ENCODE measurements around the gene CMBL. TPM values are rescaled to one million over a fixed set of nuclear protein-coding genes. Genes with fewer than 3 reads are reported as not detected.
A peak's percentile ranks its signal among the peaks of the same experiment; 100 is the strongest.
"Not testable (repeated sequence)": the region's sequence is repeated elsewhere in the genome, so short reads cannot be mapped to it uniquely, and the experiment has no call there.

The CMBL gene
- total RNA-seq, result 48.6 TPM
- long read RNA-seq, transcript CMBL-201 (6 exons, 2,335 nt), result major isoform, 43 of 64 reads
- long read RNA-seq, partial matches to known transcripts, result 4 of 64 reads
- long read RNA-seq, other reads (novel, unspliced or antisense), result 16 of 64 reads

GRCh38 chr5:10307206-10308148 is at the start of gene CMBL:
Gene CMBL, minus strand, starts transcription at chr5:10307902. Its CDS starts 17,140 bp downstream, at chr5:10290762.
- intact Hi-C loops (cut with micrococcal nuclease), result no loop called here
- DNase-seq (peak; percentile 77), ATAC-seq (peak; percentile 88)

- no peak for ATAC-seq
- intact Hi-C loops (cut with micrococcal nuclease), result no loop called here
- DNase-seq, result no peak
Measured at GRCh38 chr5:10355071-10355889, 47.6 kb upstream of the CMBL start.

- peak; percentile 4 for ATAC-seq
- DNase-seq, result peak; percentile 50
- intact Hi-C loops (cut with micrococcal nuclease), result no loop called here
Measured at GRCh38 chr5:10354048-10354872, 46.6 kb upstream of the CMBL start.

- DNase-seq (peak; percentile 98), ATAC-seq (peak; percentile 97)
- intact Hi-C loops (cut with micrococcal nuclease), result no loop called here
Measured at GRCh38 chr5:10353241-10354047, 45.7 kb upstream of the CMBL start, which contains the start of gene MARCHF6. Gene MARCHF6, plus strand, starts transcription at chr5:10353695. Its CDS starts 204 bp downstream, at chr5:10353899.

- ATAC-seq, result peak; percentile 28
- intact Hi-C loops (cut with micrococcal nuclease), result no loop called here
- no peak for DNase-seq
Measured at GRCh38 chr5:10352430-10353240, 44.9 kb upstream of the CMBL start.

- DNase-seq, result no peak
- intact Hi-C loops (cut with micrococcal nuclease), result no loop called here
- ATAC-seq, result no peak
Measured at GRCh38 chr5:10351919-10352318, 44.2 kb upstream of the CMBL start.

- ATAC-seq, result peak; percentile 63
- intact Hi-C loops (cut with micrococcal nuclease), result no loop called here
- no peak for DNase-seq
Measured at GRCh38 chr5:10351199-10351905, 43.6 kb upstream of the CMBL start.

GRCh38 chr5:10348258-10348657 is 40.6 kb upstream of the CMBL start:
- no peak for DNase-seq
- intact Hi-C loops (cut with micrococcal nuclease), result no loop called here
- no peak for ATAC-seq

GRCh38 chr5:10344461-10345106 is 36.9 kb upstream of the CMBL start:
- ATAC-seq; DNase-seq; intact Hi-C loops (cut with micrococcal nuclease): not testable (repeated sequence)

GRCh38 chr5:10343486-10343885 is 35.8 kb upstream of the CMBL start:
- no peak for ATAC-seq
- intact Hi-C loops (cut with micrococcal nuclease), result no loop called here

GRCh38 chr5:10339958-10340357 is 32.3 kb upstream of the CMBL start:
- intact Hi-C loops (cut with micrococcal nuclease), result no loop called here
- DNase-seq, result no peak
- no peak for ATAC-seq

More at GRCh38 chr5:10343486-10343885, 35.8 kb upstream of the CMBL start:
- no peak for DNase-seq

GRCh38 chr5:10339058-10339811 is 31.5 kb upstream of the CMBL start:
- intact Hi-C loops (cut with micrococcal nuclease), result no loop called here
- DNase-seq (no peak), ATAC-seq (no peak)

- ATAC-seq, result no peak
- DNase-seq, result no peak
- intact Hi-C loops (cut with micrococcal nuclease), result no loop called here
Measured at GRCh38 chr5:10338686-10339057, 31.0 kb upstream of the CMBL start.

GRCh38 chr5:10337986-10338385 is 30.3 kb upstream of the CMBL start:
- DNase-seq (no peak), ATAC-seq (no peak)
- intact Hi-C loops (cut with micrococcal nuclease), result no loop called here

- no peak for ATAC-seq
- intact Hi-C loops (cut with micrococcal nuclease), result no loop called here
Measured at GRCh38 chr5:10337107-10337506, 29.4 kb upstream of the CMBL start.

More at GRCh38 chr5:10337107-10337506, 29.4 kb upstream of the CMBL start:
- DNase-seq, result no peak

Measured in left ventricle myocardium superior (tissue), 1 donor.